Glomerular endothelial cell (primary cell): Measurements from ENCODE around the gene TRAPPC11. TPM values are rescaled to one million over a fixed set of nuclear protein-coding genes. Genes with fewer than 3 reads are reported as not detected.
A peak's percentile ranks its signal among the peaks of the same experiment; 100 is the strongest.
"Not testable (repeated sequence)": the region's sequence is repeated elsewhere in the genome, so short reads cannot be mapped to it uniquely, and the experiment has no call there.

Source experiments
- DNase-seq: peaks from one replicate; pipeline ENCODE4 v3.0.0-alpha.2; 2011; ENCODE audit warnings: low read depth, low spot score; ENCODE audit errors: extremely low read depth
- total RNA-seq: library from RNA; depleted of rRNA; stranded (reverse); fragments of >200 nt; gene quantifications from 2 replicates; pipeline ENCODE4 v1.2.3, GENCODE V29; 2015

Gene TRAPPC11
- total RNA-seq, 1 donor from 2014 or later = 33.3 TPM

DNA sequence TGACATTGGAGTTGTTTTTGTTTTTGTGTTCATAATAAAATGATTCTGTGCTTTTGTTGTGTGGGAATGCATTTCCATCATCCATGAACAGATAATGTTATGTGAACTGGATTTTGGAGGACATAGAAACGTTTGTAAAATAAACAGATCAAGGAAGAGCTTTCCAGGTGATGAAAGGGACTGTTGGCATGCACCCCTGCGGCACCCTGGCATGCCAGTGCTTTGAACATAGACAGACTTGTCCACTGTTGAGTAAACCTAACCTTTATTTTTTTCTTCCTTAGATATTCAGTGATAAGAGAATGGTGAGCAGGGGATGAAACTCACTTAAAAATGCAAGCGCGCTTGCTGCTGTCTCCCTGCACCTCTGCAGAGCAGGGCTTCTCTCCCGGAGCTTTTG is 59.8 kb downstream of the TRAPPC11 start:
- no peak for DNase-seq

- DNase-seq = peak; percentile 9
These were observed 62.4 kb downstream of the TRAPPC11 start for GRCh38 chr4:183721207-183722081.

- no peak for DNase-seq
These were observed 63.9 kb downstream of the TRAPPC11 start for GRCh38 chr4:183722731-183723560.

DNA sequence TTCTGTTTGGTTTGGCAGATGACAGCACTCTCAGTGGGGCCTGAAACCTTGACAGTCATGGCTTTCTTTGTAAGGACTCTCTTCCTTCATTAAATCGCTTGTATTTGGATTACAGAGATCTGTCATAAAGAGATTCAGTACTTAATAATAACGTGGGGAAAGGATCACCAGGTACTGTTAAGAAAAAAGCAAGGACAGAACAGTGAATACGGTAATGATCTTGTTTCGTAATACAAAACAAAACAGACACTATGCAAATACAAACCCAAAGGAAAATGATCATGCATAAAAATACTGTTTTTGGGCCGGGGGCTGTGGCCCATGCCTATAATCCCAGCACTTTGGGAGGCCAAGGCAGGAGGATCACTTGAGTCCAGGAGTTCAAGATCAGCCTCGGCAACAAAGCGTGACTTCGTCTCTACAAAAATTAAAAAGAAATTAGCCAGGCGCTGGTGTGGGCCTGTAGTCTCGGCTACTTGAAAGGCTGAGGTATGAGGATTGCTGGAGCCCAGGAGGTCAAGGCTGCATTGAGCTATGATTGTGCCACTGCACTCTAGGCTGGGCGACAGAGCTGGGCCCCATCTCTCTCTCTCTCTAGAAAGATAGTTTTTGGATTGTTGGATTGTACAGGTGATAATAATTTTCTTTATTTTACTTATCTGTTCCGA is 64.6 kb downstream of the TRAPPC11 start:
- DNase-seq = no peak

DNA sequence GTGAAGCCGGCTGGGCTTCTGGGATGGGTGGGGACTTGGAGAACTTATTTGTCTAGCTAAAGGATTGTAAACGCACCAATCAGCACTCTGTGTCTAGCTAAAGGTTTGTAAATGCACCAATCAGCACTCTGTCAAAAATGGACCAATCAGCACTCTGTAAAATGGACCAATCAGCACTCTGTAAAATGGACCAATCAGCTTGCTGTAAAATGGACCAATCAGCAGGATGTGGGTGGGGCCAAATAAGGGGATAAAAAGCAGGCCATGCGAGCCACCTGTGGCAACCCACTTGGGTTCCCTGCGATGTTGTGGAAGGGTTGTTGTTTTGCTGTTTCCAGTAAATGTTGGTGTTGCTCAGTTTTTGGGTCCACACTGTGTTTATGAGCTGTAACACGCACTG is 66.5 kb downstream of the TRAPPC11 start:
- DNase-seq = not testable (repeated sequence)

DNA sequence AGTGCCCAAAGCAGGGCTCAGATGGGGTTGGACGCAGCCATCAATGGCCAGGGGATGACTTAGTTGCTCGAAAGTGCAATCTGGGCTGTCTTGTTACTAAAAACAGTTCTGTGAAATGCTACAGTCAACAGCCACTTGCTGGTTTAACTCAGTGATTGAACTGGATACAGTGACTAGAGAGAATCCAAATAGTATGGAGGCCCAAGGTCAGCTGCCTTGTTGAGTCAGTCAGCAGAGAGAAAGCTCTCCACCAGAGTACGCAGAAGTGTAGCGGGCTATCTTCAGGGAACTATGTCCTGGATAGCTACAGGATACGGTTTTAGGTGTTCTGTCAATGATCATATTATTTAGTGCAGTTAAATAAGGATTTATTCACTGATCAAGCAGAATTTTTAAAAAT is 68.4 kb downstream of the TRAPPC11 start:
- no peak for DNase-seq

GRCh38 chr4:183728223-183729068 is 69.4 kb downstream of the TRAPPC11 start:
- DNase-seq = no peak

GRCh38 chr4:183729069-183729406 is 69.9 kb downstream of the TRAPPC11 start:
- no peak for DNase-seq

GRCh38 chr4:183729430-183730328 is 70.6 kb downstream of the TRAPPC11 start:
- DNase-seq = no peak

GRCh38 chr4:183732296-183732695 is 73.2 kb downstream of the TRAPPC11 start:
- no peak for DNase-seq

- DNase-seq = no peak
These were observed 74.1 kb downstream of the TRAPPC11 start for GRCh38 chr4:183733181-183733580.

DNA sequence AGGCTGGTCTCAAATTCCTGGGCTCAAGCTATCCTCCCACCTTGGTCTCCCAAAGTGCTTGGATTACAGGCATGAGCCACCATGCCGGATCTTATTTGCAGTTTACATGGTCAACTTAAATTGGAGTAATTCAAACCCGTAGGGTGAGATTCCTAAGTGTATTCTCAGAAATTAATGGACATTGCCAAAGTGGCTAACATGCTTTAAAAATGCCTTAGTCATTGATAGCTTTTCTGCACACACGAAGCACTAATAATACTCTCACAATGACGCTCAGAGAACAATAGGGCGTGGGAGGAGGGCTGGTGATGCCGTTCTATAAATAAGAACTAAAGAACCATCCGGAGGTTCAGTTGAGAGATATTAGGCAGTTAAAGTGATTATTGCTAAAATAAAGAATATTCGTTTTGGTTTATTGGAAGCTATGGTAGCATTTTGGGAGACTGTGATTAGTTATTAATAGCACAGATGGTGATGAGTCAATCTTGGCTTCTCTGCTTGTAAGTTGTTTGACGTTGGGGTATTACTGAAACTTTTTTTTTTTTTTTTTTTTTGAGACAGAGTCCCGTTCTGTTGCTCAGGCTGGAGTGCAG is 79.1 kb downstream of the TRAPPC11 start:
- no peak for DNase-seq

GRCh38 chr4:183738961-183739360 is 79.9 kb downstream of the TRAPPC11 start:
- no peak for DNase-seq

DNA sequence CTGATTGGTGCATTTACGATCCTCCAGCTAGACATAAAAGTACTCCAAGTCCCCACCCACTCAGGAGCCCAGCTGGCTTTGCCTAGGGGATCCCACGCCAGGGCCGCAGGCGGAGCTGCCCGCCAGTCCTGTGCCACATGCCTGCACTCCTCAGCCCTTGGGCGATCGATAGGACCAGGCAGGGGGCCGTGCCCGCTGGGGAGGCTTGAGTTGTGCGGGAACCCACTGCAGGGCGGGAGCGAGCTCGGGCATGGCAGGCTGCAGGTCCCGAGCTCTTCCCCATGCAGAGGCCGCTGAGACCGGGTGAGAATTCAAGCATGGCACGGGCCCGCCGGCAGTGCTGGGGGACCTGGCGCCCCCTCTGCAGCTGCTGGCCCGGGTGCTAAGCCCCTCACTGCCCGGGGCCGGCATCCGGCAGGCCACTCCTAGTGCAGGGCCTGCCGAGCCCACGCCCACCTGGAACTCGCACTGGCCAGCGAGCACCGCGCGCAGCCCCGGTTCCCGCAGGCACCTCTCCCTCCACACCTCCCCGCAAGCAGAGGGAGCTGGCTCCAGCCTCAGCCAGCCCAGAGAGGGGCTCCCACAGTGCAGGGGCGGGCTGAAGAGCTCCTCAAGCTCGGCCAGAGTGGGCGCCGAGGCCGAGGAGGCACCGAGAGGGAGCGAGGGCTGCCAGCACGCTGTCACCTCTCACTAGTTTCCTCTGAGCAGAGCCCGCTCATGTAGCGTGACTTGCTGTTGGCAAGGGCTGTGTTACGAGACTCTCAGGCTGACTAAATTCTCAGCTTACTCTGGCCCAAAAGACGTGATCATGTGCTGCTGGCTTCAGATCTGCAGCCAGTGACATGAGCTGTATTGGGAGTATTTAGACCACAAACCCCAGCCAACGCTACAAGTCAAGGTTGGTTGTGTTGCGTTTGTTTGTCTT is 87.5 kb downstream of the TRAPPC11 start:
- DNase-seq = no peak

- DNase-seq = no peak
These were observed 88.3 kb downstream of the TRAPPC11 start for GRCh38 chr4:183747380-183747779.

DNA sequence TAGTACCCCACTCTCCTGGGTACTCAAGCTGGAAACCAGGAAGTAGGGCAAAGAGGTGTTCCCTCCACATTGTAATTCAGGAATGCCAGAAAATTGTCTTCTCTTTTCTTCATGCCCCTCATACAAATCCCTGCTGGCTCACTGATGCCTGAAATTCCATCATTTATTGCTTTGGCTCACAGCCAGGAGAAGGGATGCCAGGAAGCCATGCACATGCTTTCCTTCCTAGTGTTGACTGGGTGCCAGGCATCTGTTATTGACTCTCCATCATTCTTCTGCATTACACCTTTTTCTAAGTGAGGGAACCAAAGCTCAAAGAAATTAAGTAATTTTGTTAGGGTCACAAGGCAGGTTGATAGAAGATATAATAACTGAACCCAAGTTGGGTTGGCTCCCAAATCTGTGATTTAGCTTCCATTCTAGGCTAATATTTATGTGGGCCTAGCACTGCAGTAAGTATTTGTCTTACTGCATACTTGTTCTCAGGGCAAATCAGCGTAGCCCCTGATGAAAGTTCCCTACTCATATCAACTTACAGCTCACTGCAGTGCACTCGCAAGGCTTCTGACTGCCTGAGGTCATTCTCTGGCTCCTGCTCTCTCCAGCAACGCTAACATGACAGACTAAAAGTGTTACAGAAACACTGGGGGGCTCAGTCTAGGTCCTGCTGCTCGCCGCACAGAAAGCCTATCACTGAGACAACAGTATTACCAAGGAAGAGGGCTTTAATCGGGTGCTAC is 89.0 kb downstream of the TRAPPC11 start:
- no peak for DNase-seq

DNA sequence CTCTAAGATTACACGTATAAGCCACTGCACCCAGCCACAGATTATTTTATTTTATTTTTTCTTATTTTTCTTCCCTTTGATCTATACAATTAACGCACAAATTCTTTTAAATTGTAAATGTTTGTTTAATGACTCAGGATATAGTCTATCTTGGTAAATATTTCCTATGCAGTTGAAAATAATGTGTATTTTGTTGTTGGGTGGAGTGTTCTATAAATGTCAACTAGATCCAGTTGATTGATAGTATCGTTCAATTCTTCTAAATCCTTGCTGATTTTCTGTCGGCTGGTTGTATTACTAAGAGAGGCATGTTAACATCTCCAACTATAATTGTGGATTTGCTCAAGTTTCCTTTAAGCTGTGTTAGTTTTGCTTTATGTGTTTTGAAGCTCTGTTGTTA is 92.0 kb downstream of the TRAPPC11 start:
- DNase-seq = no peak
